Progenitor cell of endocrine pancreas (in vitro differentiated cells): Measurements from ENCODE around the gene SLC4A1. TPM values are rescaled to one million over a fixed set of nuclear protein-coding genes. Genes with fewer than 3 reads are reported as not detected.

Source experiments
- DNase-seq: peaks from one replicate; pipeline ENCODE4 v3.0.0; 2021; ENCODE audit warnings: low spot score; ENCODE audit not compliant: unreplicated experiment
- H3K27ac Mint-ChIP-seq: 2 replicates; pipeline ENCODE4 v1.8.0; 2021; ENCODE audit warnings: mild to moderate bottlenecking, moderate library complexity, mixed read lengths
- H3K27me3 Mint-ChIP-seq: 2 replicates; pipeline ENCODE4 v1.8.0; 2021; ENCODE audit warnings: mixed read lengths
- H3K36me3 Mint-ChIP-seq: 2 replicates; pipeline ENCODE4 v1.8.0; 2022; ENCODE audit warnings: mixed read lengths; ENCODE audit not compliant: insufficient read depth
- H3K4me1 Mint-ChIP-seq: 2 replicates; pipeline ENCODE4 v1.8.0; 2021; ENCODE audit warnings: low read depth, mixed read lengths
- H3K4me3 Mint-ChIP-seq: 2 replicates; pipeline ENCODE4 v1.8.0; 2021; ENCODE audit warnings: low read depth, mild to moderate bottlenecking, moderate library complexity, mixed read lengths
- H3K9me3 Mint-ChIP-seq: 2 replicates; pipeline ENCODE4 v1.8.0; 2021; ENCODE audit warnings: low read depth, mixed read lengths
- total RNA-seq: library from RNA; stranded (reverse); gene quantifications from 2 replicates; pipeline ENCODE4 v1.2.1, GENCODE V29; 2021
- TF ChIP-seq, protein P1 (sequence below): fragments of 200-600 bp; sonication (generic); IDR thresholded peaks from one replicate; pipeline ENCODE4 v1.5.0; 2021; ENCODE audit warnings: antibody characterized with exemption, mild to moderate bottlenecking; ENCODE audit not compliant: unreplicated experiment

SLC4A1 gene
- total RNA-seq, 1 donor from 2014 or later = not detected

DNA sequence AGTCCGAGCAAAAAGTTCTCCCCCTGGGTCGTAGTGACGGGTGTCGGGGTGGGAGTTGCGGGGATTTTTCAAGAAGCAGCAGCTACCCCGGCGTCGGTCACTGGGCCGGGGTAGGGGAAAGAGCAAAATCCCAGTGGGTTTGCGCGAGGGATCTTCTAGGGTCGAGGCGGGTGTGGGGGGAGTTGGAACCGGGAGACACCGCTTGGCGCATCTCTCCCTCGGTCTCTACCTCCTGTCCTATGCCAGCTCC lies 46.1 kb downstream of the SLC4A1 start:
- peaks cover 14% of the 10 kb centered on the region for H3K4me1 Mint-ChIP-seq
- TF ChIP-seq, protein P1, sequence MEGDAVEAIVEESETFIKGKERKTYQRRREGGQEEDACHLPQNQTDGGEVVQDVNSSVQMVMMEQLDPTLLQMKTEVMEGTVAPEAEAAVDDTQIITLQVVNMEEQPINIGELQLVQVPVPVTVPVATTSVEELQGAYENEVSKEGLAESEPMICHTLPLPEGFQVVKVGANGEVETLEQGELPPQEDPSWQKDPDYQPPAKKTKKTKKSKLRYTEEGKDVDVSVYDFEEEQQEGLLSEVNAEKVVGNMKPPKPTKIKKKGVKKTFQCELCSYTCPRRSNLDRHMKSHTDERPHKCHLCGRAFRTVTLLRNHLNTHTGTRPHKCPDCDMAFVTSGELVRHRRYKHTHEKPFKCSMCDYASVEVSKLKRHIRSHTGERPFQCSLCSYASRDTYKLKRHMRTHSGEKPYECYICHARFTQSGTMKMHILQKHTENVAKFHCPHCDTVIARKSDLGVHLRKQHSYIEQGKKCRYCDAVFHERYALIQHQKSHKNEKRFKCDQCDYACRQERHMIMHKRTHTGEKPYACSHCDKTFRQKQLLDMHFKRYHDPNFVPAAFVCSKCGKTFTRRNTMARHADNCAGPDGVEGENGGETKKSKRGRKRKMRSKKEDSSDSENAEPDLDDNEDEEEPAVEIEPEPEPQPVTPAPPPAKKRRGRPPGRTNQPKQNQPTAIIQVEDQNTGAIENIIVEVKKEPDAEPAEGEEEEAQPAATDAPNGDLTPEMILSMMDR = no peak
- peak overlapping the region; percentile 90 for H3K27ac Mint-ChIP-seq
- H3K36me3 Mint-ChIP-seq = peaks cover 3% of the 10 kb centered on the region
- no peak for DNase-seq
- no peaks in the 10 kb centered on the region for H3K9me3 Mint-ChIP-seq
- H3K27me3 Mint-ChIP-seq = no peaks in the 10 kb centered on the region
- H3K4me3 Mint-ChIP-seq = peak overlapping the region; percentile 91

DNA sequence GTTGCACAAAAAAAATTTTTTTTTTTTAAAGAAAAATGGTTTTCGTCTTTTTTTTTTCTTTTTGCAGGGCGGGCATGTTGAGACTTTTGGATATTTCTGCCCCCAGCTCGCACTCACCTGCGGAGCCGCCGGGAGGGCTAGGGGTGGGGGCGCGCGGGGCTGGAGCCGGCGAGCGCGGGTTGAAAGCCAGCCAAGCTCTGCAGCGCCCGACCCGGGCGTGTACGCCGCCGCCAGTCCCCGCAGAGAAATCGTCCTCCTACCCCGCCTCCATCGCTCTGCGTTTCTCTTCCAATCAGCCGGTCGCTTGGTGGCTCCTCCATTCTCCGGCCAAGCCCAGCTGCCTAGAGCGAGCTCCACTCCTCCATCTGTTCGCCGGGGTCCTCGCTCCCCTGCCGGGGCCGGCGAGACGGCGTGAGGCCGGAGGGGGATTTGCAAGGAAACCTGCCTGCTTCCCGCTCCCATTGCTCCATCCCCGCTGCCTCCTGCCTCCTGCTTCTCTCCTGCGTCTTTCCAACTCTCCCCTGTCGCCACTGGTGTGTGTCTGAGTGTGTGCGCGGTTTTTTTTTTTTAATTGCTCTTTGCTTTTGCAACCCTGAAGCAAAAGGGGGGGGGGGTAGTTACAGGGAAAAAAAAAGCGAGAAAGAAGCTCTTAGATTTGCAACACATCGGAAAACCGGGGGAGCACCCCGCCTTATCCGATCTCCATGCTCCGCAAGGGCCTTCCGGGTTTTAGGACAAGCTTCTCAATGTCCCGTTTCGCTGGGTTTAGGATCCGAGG lies 46.7 kb downstream of the SLC4A1 start:
- TF ChIP-seq, protein P1 = no peak
- H3K36me3 Mint-ChIP-seq = peaks cover 7% of the 10 kb centered on the region
- H3K4me3 Mint-ChIP-seq = peak overlapping the region; percentile 91
- H3K4me1 Mint-ChIP-seq = peaks cover 14% of the 10 kb centered on the region
- H3K27ac Mint-ChIP-seq = peak overlapping the region; percentile 90
- no peaks in the 10 kb centered on the region for H3K9me3 Mint-ChIP-seq
- peak; percentile 62 for DNase-seq
- no peaks in the 10 kb centered on the region for H3K27me3 Mint-ChIP-seq

DNA sequence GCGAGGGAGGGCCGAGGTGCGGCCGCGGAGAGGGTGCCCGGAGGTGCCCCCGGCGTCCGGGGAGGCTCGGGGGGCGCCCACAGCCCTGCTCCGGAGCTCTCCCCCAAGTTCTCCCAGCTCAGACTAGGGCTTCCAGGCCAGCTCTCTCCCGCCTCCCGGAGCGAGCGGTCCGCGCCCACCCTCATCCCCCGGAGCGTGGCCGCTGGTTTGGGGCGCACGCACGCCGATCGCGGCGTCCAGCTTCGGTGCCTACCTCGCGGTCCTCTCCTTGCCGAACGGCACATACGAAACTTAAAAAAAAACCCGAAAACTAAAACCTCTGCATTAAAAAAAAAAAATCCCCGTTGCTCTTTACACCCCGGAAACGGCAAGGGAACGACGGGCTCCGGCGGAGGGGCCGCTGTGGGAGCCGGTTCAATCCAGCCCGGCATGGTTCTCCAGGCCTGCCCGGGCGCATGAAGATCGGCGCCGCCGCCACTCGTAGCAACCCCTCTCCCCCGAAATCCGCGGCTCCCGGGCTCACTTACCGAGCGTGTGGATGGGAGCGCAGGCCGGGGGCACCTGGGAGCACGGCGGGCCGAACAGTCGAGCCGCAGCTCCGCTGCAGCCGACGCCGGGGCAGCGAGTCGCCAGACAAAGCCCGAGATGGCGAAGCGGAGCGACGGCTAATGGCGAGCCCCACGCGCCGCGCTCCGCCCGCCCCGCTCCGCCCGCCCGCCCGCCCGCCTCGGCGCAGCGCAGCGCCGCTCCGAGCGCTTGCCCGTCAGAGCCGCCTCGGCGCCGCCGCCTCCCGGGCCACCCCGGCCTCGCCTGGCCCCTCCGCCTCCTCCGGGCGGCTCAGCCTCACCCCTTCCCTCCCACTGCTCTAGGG lies 47.5 kb downstream of the SLC4A1 start:
- no peaks in the 10 kb centered on the region for H3K27me3 Mint-ChIP-seq
- peak; percentile 39 for DNase-seq
- H3K36me3 Mint-ChIP-seq = peaks cover 7% of the 10 kb centered on the region
- H3K4me1 Mint-ChIP-seq = peaks cover 14% of the 10 kb centered on the region
- H3K4me3 Mint-ChIP-seq = peak overlapping the region; percentile 91
- H3K27ac Mint-ChIP-seq = peak overlapping the region; percentile 95
- no peaks in the 10 kb centered on the region for H3K9me3 Mint-ChIP-seq
- TF ChIP-seq, protein P1 = no peak

DNA sequence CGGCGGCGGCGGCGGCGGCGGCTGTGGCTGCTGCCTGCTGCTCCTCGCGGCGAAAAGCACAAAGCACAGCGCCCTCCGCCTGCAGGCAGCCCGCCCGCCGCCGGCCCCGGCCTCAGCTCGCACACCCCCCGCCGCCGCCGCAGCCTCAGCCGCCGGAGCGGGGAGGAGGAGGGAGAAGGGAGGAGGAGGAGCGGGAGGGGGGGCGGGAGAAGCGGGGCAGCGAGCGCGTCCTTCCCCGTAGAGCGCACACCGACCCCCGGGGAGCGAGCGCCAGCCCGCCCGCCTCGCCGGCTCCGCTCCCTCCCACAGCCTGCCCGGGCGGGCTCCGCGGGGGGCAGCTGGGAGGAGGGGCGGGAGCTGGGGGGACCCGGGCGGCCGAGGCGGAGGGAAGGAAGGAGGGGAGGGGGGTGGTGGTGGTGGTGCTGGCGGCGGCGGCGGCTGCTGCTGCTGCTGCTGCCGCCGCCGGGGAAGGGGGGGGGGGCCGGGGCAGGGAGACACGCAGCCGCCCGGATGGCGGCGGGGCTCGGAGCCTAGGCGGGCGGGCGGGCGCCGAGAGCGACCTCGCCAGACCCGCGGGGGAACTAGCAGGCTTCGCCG lies 48.2 kb downstream of the SLC4A1 start, which contains the start of gene UBTF:
UBTF (minus strand) TSS at position 60 of the 597 bp plus-strand sequence. CDS start 1,446 bp downstream, outside the sequence.
- TF ChIP-seq, protein P1 = no peak

DNA sequence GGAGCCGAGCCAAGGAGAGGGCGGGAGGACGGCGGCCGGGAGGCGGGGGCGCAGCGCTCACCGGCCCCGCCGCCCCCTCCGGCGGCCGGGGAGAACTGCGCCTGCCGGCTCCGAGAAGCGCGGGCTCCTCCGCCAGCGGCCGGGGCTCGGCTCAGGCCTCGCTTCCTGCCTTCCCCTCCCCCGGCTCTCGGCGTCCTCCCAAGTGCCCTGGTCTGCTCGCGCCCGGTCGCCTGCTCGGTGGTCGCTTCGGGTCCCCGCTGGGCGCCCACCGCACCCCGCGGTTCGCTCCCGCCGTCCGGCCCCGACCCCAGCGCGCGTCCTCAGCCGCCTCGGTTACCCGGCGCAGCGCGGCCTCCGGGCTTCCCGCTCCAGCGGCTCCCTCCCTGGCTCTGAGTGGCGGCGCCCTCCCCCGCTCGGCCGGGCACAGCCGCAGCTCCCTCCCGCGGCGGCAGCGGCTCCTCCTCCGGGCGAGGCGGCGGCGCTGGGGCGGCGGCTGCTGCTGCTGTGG lies 48.8 kb downstream of the SLC4A1 start:
- DNase-seq = peak; percentile 62
- H3K9me3 Mint-ChIP-seq = no peaks in the 10 kb centered on the region
- no peak overlapping the region for H3K27ac Mint-ChIP-seq
- H3K36me3 Mint-ChIP-seq = peaks cover 16% of the 10 kb centered on the region
- TF ChIP-seq, protein P1 = peak; percentile 55
- no peaks in the 10 kb centered on the region for H3K27me3 Mint-ChIP-seq
- H3K4me1 Mint-ChIP-seq = peaks cover 14% of the 10 kb centered on the region
- no peak overlapping the region for H3K4me3 Mint-ChIP-seq

More for the DNA sequence above, 48.2 kb downstream of the SLC4A1 start, which contains the start of gene UBTF:
- Mint-ChIP-seq H3K9me3 (no peaks in the 10 kb centered on the region), H3K36me3 (peaks cover 11% of the 10 kb centered on the region), H3K4me3 (peak within 1 kb of the TSS; percentile 91), H3K27me3 (no peaks in the 10 kb centered on the region), H3K27ac (peak within 1 kb of the TSS; percentile 95), H3K4me1 (peaks cover 14% of the 10 kb centered on the region)
- DNase-seq = peak; percentile 65
